ENCODE data around the gene SREK1.

The SREK1 gene

DNA sequence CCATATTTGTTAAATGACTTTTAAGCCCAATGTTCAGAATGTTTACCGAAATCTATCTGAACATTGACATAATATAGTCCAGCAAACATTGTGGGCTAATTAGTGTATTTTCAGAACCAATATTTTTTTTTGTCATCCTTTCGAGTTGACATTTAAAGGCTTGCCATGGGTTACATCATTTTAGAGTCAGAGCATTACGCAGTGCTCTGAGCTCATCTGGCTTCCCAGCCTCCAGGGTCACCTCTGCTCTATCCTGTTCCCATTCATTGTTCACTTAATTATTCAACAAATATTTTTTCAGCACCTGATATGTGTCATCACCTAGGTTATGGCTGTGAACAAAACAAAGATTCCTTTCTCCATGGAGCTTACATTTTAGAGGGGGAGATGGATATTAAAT lies 80.2 kb downstream of the SREK1 start:
- DNase-seq: no peak

DNA sequence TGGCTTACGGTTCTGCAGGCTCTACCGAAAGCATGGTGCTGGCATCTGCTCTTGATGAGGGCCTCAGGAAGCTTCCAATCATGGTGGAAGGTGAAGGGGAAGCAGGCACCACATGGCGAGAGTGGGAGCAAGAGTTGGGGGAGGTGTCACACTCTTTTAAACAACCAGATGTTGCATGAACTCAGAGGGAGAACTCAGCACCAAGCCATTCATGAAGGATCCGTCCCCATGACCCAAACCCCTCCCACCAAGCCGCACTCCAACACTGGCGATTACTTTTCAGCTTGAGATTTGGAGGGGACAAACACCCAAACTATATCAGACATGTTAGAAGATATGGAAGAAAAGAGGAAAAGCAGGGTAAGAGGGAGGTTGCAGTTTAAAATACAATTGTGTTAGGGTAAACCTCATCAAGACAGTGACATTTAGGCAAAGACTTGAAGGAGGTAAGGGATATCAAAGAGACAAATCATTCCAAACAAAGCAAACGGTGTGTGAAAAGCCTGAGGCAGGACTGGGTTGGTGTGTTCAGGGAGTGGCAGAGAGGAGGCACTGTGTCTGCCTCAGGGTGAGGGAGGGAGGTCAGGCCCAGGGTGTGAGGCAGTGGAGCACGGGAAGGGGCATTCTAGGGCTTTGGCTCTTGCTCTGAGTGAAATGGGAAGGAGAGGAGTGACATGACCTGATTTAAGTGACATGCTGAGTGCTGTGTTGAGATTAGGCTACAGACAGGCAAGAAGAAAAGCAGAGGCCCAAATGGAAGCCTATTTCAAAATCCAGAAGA lies 80.9 kb downstream of the SREK1 start:
- no peak for DNase-seq

DNA sequence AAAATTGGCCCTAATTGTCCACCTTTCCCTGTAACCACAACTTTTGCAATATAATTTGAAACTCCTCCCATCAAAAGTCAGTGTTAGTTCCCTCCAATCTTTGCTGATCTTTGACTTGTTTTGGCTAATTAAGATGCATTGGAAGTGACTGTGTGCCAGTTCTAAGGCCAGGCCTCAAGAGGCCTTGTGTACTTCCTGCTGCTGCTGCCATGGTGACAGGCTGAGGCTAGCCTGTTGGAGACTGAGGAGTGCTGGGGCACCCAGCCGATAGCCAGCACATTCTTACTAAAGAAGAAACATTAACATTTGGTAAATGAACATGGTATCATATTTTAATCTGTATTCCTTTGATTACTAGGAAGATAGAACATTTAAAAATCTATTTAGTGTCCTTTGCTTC lies 86.5 kb downstream of the SREK1 start:
- DNase-seq: no peak

DNA sequence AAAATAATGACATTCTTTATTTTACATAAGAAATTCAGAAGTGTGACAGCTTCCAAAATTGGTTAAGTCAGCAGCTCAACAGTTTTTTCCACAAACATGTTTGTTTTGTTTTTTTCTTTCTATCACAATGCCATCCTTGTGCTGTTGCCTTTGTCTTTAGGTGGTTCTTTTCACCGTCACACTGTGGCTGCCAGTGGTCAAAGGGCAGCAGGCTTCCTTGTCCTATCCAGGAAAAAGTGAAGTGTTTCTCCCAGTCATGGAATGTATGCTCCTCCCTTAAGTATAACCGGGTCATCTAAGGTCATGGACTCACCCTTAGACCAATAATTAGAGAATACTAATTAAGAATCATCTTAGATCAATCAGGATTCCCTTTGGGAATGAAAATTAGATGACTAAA lies 87.4 kb downstream of the SREK1 start:
- DNase-seq: no peak

DNA sequence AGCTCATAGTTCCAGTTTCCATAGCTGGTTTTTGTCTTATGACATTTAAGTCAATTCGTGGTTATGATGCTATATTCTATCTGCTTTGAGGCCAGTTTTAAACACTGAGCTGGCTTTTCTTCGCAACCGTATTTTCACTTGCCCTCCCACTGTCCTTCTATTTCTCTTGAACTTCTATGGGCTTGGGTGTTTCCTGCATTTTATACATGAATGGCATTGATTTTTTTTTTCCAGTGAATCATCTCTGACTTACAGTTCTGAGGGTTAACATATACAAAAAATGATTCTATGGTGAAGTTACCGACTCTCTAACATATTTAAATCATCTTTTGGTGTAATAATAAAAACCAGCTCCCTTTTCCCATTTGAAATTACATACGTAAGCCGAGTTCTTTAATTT lies 88.2 kb downstream of the SREK1 start:
- DNase-seq: no peak

DNA sequence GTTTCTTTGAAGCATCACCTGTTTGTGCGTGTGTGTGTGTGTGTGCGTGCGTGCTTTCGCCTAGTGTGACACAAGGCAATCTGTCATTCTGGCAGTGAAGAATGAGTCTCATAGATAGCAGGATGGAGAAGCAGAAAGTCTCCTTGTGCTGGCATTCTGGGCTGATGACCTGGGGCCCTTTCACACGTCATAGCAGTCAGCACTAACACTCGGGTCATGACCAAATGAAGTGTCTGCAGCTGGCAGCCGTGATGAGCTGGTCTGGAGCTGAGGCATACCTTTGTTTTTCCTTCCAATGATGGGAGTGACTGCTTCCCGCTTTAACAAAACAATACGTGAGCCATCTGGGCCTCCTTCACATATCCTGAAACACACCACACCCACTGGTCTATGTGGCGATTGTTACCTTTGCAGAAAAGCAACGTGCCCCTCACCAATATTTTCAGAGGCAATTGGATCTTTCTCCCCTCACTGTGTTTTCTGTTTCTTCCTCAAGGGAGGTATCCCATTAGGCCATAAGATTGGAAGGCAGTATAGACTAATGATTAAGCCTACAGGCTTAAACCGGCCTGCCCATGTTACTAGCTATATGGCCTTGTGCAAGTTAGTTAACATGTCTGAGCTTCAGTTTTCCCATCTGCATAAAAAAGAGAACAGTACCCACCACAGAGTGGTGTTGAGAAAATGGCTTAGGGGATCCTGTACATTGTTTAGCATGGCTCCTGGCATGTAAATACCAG lies 88.8 kb downstream of the SREK1 start:
- DNase-seq: no peak
